Measurements from ENCODE around the gene SRBD1.

Gene SRBD1

GRCh38 chr2:45622336-45623075 lies 11.4 kb upstream of the SRBD1 start:
- DNase-seq (ENCODE audit: extremely low read depth, insufficient read length), result no peak
- H3K27me3 ChIP-seq (replicated peaks; ENCODE audit: control insufficient read depth, insufficient read depth, low read length), result no peaks in the 10 kb centered on the region
- TF ChIP-seq CTCF (IDR thresholded peaks at IDR 0.05; ENCODE audit: insufficient read depth, low read length, poor library complexity, severe bottlenecking), result no peak
- no peaks in the 10 kb centered on the region for H3K36me3 ChIP-seq (ENCODE audit: control insufficient read depth, insufficient read depth, low read length)
- H3K4me3 ChIP-seq (replicated peaks; ENCODE audit: low read depth, low read length), result no peak overlapping the region

- no peak for DNase-seq (ENCODE audit: extremely low read depth, insufficient read length)
- H3K4me3 ChIP-seq (replicated peaks; ENCODE audit: low read depth, low read length), result no peak overlapping the region
- H3K27me3 ChIP-seq (replicated peaks; ENCODE audit: control insufficient read depth, insufficient read depth, low read length), result no peaks in the 10 kb centered on the region
- H3K36me3 ChIP-seq (ENCODE audit: control insufficient read depth, insufficient read depth, low read length), result no peaks in the 10 kb centered on the region
- TF ChIP-seq CTCF (IDR thresholded peaks at IDR 0.05; ENCODE audit: insufficient read depth, low read length, poor library complexity, severe bottlenecking), result no peak
Measured at GRCh38 chr2:45617496-45617895, 6.4 kb upstream of the SRBD1 start.

GRCh38 chr2:45616658-45617411 lies 5.8 kb upstream of the SRBD1 start:
- Histone ChIP-seq H3K36me3 (ENCODE audit: control insufficient read depth, insufficient read depth, low read length) (no peaks in the 10 kb centered on the region), H3K27me3 (replicated peaks; ENCODE audit: control insufficient read depth, insufficient read depth, low read length) (no peaks in the 10 kb centered on the region), H3K4me3 (replicated peaks; ENCODE audit: low read depth, low read length) (no peak overlapping the region)
- DNase-seq (ENCODE audit: extremely low read depth, insufficient read length), result no peak
- TF ChIP-seq CTCF (IDR thresholded peaks at IDR 0.05; ENCODE audit: insufficient read depth, low read length, poor library complexity, severe bottlenecking), result no peak

- no peaks in the 10 kb centered on the region for H3K27me3 ChIP-seq (replicated peaks; ENCODE audit: control insufficient read depth, insufficient read depth, low read length)
- no peak overlapping the region for H3K4me3 ChIP-seq (replicated peaks; ENCODE audit: low read depth, low read length)
- TF ChIP-seq CTCF (IDR thresholded peaks at IDR 0.05; ENCODE audit: insufficient read depth, low read length, poor library complexity, severe bottlenecking), result no peak
- no peak for DNase-seq (ENCODE audit: extremely low read depth, insufficient read length)
- no peaks in the 10 kb centered on the region for H3K36me3 ChIP-seq (ENCODE audit: control insufficient read depth, insufficient read depth, low read length)
Measured at GRCh38 chr2:45614871-45615415, 3.9 kb upstream of the SRBD1 start.

- no peak for TF ChIP-seq CTCF (IDR thresholded peaks at IDR 0.05; ENCODE audit: insufficient read depth, low read length, poor library complexity, severe bottlenecking)
- H3K27me3 ChIP-seq (replicated peaks; ENCODE audit: control insufficient read depth, insufficient read depth, low read length), result no peaks in the 10 kb centered on the region
- DNase-seq (ENCODE audit: extremely low read depth, insufficient read length), result no peak
Measured at GRCh38 chr2:45614330-45614729, 3.3 kb upstream of the SRBD1 start.

More at GRCh38 chr2:45614330-45614729, 3.3 kb upstream of the SRBD1 start:
- Histone ChIP-seq H3K36me3 (ENCODE audit: control insufficient read depth, insufficient read depth, low read length) (no peaks in the 10 kb centered on the region), H3K4me3 (replicated peaks; ENCODE audit: low read depth, low read length) (no peak overlapping the region)
